ENCODE results near the gene ANKRD31. TPM values are rescaled to one million over a fixed set of nuclear protein-coding genes. Genes with fewer than 3 reads are reported as not detected.

Gene ANKRD31
- total RNA-seq, 1 experiment from 2014 or later: 0.30 TPM

DNA sequence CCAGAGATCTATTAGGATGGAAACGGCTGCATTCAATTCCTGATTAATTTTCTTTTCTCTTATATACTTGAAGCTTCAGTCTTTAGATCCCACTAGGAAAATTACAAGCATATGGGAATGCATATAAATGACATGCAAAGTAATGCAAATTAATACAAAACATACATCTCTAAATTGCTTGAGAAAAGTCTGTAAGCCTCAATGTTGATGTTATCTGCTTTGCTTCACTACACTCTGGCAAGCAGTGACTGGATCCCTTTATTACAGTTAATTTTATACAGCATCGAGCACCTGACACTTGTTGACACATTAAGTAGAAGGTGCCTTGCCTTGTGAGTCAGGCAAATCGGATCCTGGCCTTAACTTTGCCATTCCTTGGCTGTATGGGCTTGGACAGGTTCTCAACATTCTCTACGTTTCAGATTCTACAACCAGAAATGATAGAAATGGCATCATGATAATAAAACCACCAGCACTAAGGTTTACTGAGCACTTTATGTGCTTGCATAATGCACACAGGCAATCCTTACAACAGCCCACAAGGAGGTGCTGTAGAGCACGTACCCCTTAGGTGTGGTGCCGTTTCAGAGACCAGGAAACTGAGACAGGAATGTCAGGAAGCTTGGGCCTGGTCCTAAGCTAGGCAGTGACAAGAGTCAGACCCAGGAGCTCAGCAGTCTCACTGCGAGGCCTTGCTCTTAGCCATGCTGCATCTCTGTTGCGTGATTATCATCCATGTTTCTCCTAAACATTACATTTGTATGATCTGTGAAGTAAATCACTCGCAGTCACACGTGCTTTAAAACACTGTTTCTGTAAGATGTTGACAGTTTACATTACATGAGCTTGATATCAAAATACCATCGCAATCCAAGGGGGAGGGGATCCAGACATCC is 187.0 kb downstream of the ANKRD31 start:
- POLR2A ChIA-PET: interaction anchor here (1.3 kb wide), 1 partner anchor 668 kb away, joined by 3 read pairs; the partner anchor contains the start of gene POC5
- TF ChIP-seq YY1 (IDR thresholded peaks at IDR 0.05; ENCODE audit: extremely low read depth, insufficient replicate concordance, low read depth, low read length) (peak; percentile 44), ELF1 (IDR thresholded peaks at IDR 0.05; ENCODE audit: borderline replicate concordance, low read depth) (no peak), SRF (IDR thresholded peaks at IDR 0.05; ENCODE audit: low read depth) (no peak), ZNF274 (IDR thresholded peaks at IDR 0.05; ENCODE audit: low read depth, low read length) (no peak), POLR2AphosphoS5 (IDR thresholded peaks at IDR 0.05; ENCODE audit: low read depth, low read length) (no peak), ZFX (IDR thresholded peaks at IDR 0.05) (no peak), CEBPB (IDR thresholded peaks at IDR 0.05; ENCODE audit: low read depth) (0 out of 2 replicates have a peak, but pooled peaks have one; percentile 50), JUND (IDR thresholded peaks at IDR 0.05) (no peak), TCF7L2 (IDR thresholded peaks at IDR 0.05; ENCODE audit: borderline replicate concordance, extremely low read depth, insufficient read depth, insufficient read length) (no peak), RAD21 (IDR thresholded peaks at IDR 0.05; ENCODE audit: low read depth) (peak; percentile 69), CBX3 (IDR thresholded peaks at IDR 0.05; ENCODE audit: low read depth) (peak; percentile 63; the same call in 1 of the 2 replicates), SP1 (IDR thresholded peaks at IDR 0.05; ENCODE audit: low read depth) (no peak), EGR1 (IDR thresholded peaks at IDR 0.05; ENCODE audit: low read depth) (no peak), POLR2A (IDR thresholded peaks at IDR 0.05; ENCODE audit: borderline replicate concordance, extremely low read depth, insufficient read depth, insufficient read length) (no peak)
- TF ChIP-seq, protein P1, sequence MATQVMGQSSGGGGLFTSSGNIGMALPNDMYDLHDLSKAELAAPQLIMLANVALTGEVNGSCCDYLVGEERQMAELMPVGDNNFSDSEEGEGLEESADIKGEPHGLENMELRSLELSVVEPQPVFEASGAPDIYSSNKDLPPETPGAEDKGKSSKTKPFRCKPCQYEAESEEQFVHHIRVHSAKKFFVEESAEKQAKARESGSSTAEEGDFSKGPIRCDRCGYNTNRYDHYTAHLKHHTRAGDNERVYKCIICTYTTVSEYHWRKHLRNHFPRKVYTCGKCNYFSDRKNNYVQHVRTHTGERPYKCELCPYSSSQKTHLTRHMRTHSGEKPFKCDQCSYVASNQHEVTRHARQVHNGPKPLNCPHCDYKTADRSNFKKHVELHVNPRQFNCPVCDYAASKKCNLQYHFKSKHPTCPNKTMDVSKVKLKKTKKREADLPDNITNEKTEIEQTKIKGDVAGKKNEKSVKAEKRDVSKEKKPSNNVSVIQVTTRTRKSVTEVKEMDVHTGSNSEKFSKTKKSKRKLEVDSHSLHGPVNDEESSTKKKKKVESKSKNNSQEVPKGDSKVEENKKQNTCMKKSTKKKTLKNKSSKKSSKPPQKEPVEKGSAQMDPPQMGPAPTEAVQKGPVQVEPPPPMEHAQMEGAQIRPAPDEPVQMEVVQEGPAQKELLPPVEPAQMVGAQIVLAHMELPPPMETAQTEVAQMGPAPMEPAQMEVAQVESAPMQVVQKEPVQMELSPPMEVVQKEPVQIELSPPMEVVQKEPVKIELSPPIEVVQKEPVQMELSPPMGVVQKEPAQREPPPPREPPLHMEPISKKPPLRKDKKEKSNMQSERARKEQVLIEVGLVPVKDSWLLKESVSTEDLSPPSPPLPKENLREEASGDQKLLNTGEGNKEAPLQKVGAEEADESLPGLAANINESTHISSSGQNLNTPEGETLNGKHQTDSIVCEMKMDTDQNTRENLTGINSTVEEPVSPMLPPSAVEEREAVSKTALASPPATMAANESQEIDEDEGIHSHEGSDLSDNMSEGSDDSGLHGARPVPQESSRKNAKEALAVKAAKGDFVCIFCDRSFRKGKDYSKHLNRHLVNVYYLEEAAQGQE (IDR thresholded peaks at IDR 0.05; ENCODE audit: low read depth): no peak
- TF ChIP-seq, protein P2, sequence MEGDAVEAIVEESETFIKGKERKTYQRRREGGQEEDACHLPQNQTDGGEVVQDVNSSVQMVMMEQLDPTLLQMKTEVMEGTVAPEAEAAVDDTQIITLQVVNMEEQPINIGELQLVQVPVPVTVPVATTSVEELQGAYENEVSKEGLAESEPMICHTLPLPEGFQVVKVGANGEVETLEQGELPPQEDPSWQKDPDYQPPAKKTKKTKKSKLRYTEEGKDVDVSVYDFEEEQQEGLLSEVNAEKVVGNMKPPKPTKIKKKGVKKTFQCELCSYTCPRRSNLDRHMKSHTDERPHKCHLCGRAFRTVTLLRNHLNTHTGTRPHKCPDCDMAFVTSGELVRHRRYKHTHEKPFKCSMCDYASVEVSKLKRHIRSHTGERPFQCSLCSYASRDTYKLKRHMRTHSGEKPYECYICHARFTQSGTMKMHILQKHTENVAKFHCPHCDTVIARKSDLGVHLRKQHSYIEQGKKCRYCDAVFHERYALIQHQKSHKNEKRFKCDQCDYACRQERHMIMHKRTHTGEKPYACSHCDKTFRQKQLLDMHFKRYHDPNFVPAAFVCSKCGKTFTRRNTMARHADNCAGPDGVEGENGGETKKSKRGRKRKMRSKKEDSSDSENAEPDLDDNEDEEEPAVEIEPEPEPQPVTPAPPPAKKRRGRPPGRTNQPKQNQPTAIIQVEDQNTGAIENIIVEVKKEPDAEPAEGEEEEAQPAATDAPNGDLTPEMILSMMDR (IDR thresholded peaks at IDR 0.05 in 2 of 3, conservative IDR thresholded peaks at IDR 0.05 in 1 of 3; ENCODE audit: borderline replicate concordance in 1 of 3, insufficient read depth in 1 of 3, low read depth in 2 of 3, low read length in 2 of 3): peak; percentile 64 to 91 (median 90)
- TF ChIP-seq, protein P3, sequence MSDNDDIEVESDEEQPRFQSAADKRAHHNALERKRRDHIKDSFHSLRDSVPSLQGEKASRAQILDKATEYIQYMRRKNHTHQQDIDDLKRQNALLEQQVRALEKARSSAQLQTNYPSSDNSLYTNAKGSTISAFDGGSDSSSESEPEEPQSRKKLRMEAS (IDR thresholded peaks at IDR 0.05): no peak
- TF ChIP-seq, protein P4, sequence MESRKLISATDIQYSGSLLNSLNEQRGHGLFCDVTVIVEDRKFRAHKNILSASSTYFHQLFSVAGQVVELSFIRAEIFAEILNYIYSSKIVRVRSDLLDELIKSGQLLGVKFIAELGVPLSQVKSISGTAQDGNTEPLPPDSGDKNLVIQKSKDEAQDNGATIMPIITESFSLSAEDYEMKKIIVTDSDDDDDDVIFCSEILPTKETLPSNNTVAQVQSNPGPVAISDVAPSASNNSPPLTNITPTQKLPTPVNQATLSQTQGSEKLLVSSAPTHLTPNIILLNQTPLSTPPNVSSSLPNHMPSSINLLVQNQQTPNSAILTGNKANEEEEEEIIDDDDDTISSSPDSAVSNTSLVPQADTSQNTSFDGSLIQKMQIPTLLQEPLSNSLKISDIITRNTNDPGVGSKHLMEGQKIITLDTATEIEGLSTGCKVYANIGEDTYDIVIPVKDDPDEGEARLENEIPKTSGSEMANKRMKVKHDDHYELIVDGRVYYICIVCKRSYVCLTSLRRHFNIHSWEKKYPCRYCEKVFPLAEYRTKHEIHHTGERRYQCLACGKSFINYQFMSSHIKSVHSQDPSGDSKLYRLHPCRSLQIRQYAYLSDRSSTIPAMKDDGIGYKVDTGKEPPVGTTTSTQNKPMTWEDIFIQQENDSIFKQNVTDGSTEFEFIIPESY (IDR thresholded peaks at IDR 0.05; ENCODE audit: extremely low read depth, insufficient replicate concordance, low read length): no peak

More for the DNA sequence above, 187.0 kb downstream of the ANKRD31 start:
- Histone ChIP-seq H3K9ac (ENCODE audit: low read length) (no peak overlapping the region), H3K79me2 (ENCODE audit: insufficient read depth, low read length) (no peaks in the 10 kb centered on the region), H3K27me3 (ENCODE audit: insufficient read depth, low read length) (no peaks in the 10 kb centered on the region), H3K4me2 (ENCODE audit: low read length) (peak overlapping the region; percentile 28; the same call in 1 of the 2 replicates), H2AFZ (ENCODE audit: low read depth, low read length, poor library complexity, severe bottlenecking) (peak overlapping the region; percentile 98), H4K20me1 (ENCODE audit: insufficient read depth) (no peaks in the 10 kb centered on the region), H3K27ac (ENCODE audit: low read depth, low read length) (no peak overlapping the region), H3K9me2 (ENCODE audit: insufficient read depth) (no peaks in the 10 kb centered on the region), H3K4me1 (ENCODE audit: control insufficient read depth in 1 of 2, insufficient read depth in 2 of 2, low read length in 2 of 2) (peaks cover 5 to 29% of the 10 kb centered on the region in 2 experiments; a peak in 3 of 4 replicates), H3K36me3 (ENCODE audit: control insufficient read depth in 1 of 2, insufficient read depth in 2 of 2, low read length in 2 of 2) (no peaks in the 10 kb centered on the region), H3K4me3 (replicated peaks in 1 of 2; ENCODE audit: low read depth in 1 of 2, low read length in 2 of 2) (no peak overlapping the region), H3K9me3 (ENCODE audit: control insufficient read depth in 1 of 2, insufficient read depth in 1 of 2, low read depth in 1 of 2, low read length in 2 of 2) (no peaks in the 10 kb centered on the region)
- ATAC-seq (peak; percentile 68), DNase-seq (ENCODE audit: low read depth, low spot score) (peak; percentile 68)
- ChIA-PET CTCF (interaction anchor here (0.6 to 1.9 kb wide), 12 partner anchors 8 to 287 kb away, joined by 3 to 7 read pairs (median 4); partner anchors contain the start of genes ANKRD31 and HMGCR), RAD21 (ENCODE audit: low non-redundant PET in 1 of 2, low total read pairs in 2 of 2, uncharacterized antibody in 2 of 2, unreplicated experiment in 2 of 2) (interaction anchor here (0.6 to 0.8 kb wide), 4 partner anchors 14 to 287 kb away, joined by 3 to 6 read pairs (median 3); partner anchors contain the start of gene HMGCR (in 1 of the 2))
- intact Hi-C loops (cut with micrococcal nuclease): loop anchor here (1.0 to 10.0 kb wide), 3 partner anchors 216 to 1205 kb away; partner anchors contain the start of gene HMGCR
- no TSS peak for BruUV-seq (replicated peaks)

Data from HCT116 (cell line).